ENCODE measurements around the gene PARL. TPM values are rescaled to one million over a fixed set of nuclear protein-coding genes. Genes with fewer than 3 reads are reported as not detected.

Gene PARL
- total RNA-seq, 4 donors from 2014 or later = 7.4 to 69.9 (median 22.5) TPM

- H3K4me3 ChIP-seq = no peak overlapping the region
- intact Hi-C loops (cut with DNase I; ENCODE audit: low total_unique reads) = no loop called here
- no peaks in the 10 kb centered on the region for H3K9me3 ChIP-seq
- H3K4me1 ChIP-seq = no peaks in the 10 kb centered on the region
- no peaks in the 10 kb centered on the region for H3K27me3 ChIP-seq
- TF ChIP-seq, protein P1, sequence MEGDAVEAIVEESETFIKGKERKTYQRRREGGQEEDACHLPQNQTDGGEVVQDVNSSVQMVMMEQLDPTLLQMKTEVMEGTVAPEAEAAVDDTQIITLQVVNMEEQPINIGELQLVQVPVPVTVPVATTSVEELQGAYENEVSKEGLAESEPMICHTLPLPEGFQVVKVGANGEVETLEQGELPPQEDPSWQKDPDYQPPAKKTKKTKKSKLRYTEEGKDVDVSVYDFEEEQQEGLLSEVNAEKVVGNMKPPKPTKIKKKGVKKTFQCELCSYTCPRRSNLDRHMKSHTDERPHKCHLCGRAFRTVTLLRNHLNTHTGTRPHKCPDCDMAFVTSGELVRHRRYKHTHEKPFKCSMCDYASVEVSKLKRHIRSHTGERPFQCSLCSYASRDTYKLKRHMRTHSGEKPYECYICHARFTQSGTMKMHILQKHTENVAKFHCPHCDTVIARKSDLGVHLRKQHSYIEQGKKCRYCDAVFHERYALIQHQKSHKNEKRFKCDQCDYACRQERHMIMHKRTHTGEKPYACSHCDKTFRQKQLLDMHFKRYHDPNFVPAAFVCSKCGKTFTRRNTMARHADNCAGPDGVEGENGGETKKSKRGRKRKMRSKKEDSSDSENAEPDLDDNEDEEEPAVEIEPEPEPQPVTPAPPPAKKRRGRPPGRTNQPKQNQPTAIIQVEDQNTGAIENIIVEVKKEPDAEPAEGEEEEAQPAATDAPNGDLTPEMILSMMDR (IDR thresholded peaks at IDR 0.05) = no peak
- no peak for TF ChIP-seq POLR2A (IDR thresholded peaks at IDR 0.05)
- H3K27ac ChIP-seq = no peak overlapping the region
- no peaks in the 10 kb centered on the region for H3K36me3 ChIP-seq
- DNase-seq = no peak
Measured at GRCh38 chr3:183875411-183875810, 9.3 kb downstream of the PARL start.

- Histone ChIP-seq H3K36me3 (no peaks in the 10 kb centered on the region), H3K27ac (no peak overlapping the region), H3K4me3 (no peak overlapping the region), H3K4me1 (no peaks in the 10 kb centered on the region), H3K27me3 (no peaks in the 10 kb centered on the region), H3K9me3 (no peaks in the 10 kb centered on the region)
- no peak for TF ChIP-seq POLR2A (IDR thresholded peaks at IDR 0.05)
- TF ChIP-seq, protein P1 (IDR thresholded peaks at IDR 0.05) = no peak
- DNase-seq = no peak
- intact Hi-C loops (cut with DNase I; ENCODE audit: low total_unique reads) = no loop called here
Measured at GRCh38 chr3:183873914-183874313, 10.8 kb downstream of the PARL start.

GRCh38 chr3:183871541-183871940 is 13.1 kb downstream of the PARL start:
- no peak for DNase-seq
- H3K36me3 ChIP-seq = no peaks in the 10 kb centered on the region
- H3K9me3 ChIP-seq = no peaks in the 10 kb centered on the region
- no peak overlapping the region for H3K27ac ChIP-seq
- intact Hi-C loops (cut with DNase I; ENCODE audit: low total_unique reads) = no loop called here
- no peaks in the 10 kb centered on the region for H3K27me3 ChIP-seq
- TF ChIP-seq POLR2A (IDR thresholded peaks at IDR 0.05) = no peak
- TF ChIP-seq, protein P1 (IDR thresholded peaks at IDR 0.05) = no peak
- H3K4me1 ChIP-seq = no peaks in the 10 kb centered on the region
- no peak overlapping the region for H3K4me3 ChIP-seq

GRCh38 chr3:183870563-183870962 is 14.1 kb downstream of the PARL start:
- no peaks in the 10 kb centered on the region for H3K36me3 ChIP-seq
- intact Hi-C loops (cut with DNase I; ENCODE audit: low total_unique reads) = no loop called here
- H3K9me3 ChIP-seq = no peaks in the 10 kb centered on the region
- H3K4me3 ChIP-seq = no peak overlapping the region
- DNase-seq = no peak
- TF ChIP-seq, protein P1 (IDR thresholded peaks at IDR 0.05) = no peak
- no peak for TF ChIP-seq POLR2A (IDR thresholded peaks at IDR 0.05)
- no peaks in the 10 kb centered on the region for H3K27me3 ChIP-seq
- no peak overlapping the region for H3K27ac ChIP-seq
- H3K4me1 ChIP-seq = no peaks in the 10 kb centered on the region

GRCh38 chr3:183868796-183869195 is 15.9 kb downstream of the PARL start:
- no peak overlapping the region for H3K4me3 ChIP-seq
- no peak overlapping the region for H3K27ac ChIP-seq
- intact Hi-C loops (cut with DNase I; ENCODE audit: low total_unique reads) = no loop called here
- no peaks in the 10 kb centered on the region for H3K9me3 ChIP-seq
- H3K36me3 ChIP-seq = no peaks in the 10 kb centered on the region
- H3K27me3 ChIP-seq = no peaks in the 10 kb centered on the region
- TF ChIP-seq, protein P1 (IDR thresholded peaks at IDR 0.05) = no peak
- no peak for TF ChIP-seq POLR2A (IDR thresholded peaks at IDR 0.05)
- no peaks in the 10 kb centered on the region for H3K4me1 ChIP-seq
- no peak for DNase-seq

Measured in uterus (tissue), 4 donors.